CD4-positive, alpha-beta T cell treated with Interleukin-6 for 4 hours (primary cell): ENCODE results near the gene ZSCAN16.
A peak's percentile ranks its signal among the peaks of the same experiment; 100 is the strongest.
"Not testable (repeated sequence)": the region's sequence is repeated elsewhere in the genome, so short reads cannot be mapped to it uniquely, and the experiment has no call there.

Experiments used
- DNase-seq: peaks from one replicate; pipeline ENCODE4 v3.0.0-alpha.2; 2020; ENCODE audit warnings: mixed read lengths

Gene ZSCAN16

GRCh38 chr6:28124350-28124970 lies at the start of gene ZSCAN16:
Gene ZSCAN16, plus strand, starts transcription at chr6:28124609. Its CDS starts 835 bp downstream, at chr6:28125444.
- peak; percentile 79 for DNase-seq

GRCh38 chr6:28078050-28078449 lies 46.4 kb upstream of the ZSCAN16 start:
- no peak for DNase-seq

DNA sequence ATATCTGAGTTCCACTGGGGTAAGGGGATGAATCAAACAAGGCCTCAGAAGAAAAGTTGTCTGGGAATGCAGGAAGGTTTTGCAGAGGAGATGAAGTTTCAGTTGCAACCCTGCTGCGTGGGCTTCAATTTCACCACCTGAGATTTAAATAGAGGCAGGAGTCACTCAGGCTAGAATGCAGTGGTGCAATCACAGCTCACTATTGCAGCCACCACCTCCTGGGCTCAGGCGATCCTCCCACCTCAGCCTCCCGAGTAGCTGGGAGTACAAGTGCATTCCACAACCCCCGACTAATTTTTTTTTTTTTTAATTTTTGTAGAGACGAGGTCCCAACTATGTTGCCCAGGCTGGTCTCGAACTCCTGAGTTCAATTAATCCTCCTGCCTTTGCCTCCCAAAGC lies 45.6 kb upstream of the ZSCAN16 start:
- DNase-seq = no peak

DNA sequence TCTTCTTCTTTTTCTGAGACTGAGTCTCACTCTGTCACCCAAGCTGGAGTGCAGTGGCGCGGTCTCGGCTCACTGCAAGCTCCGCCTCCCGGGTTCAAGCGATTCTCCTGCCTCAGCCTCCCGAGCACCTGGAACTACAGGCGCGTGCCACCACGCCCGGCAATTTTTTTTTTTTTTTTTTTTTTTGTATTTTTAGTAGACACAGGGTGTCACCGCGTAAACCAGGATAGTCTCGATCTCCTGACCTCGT lies 44.1 kb upstream of the ZSCAN16 start, which contains the start of gene ZNF165:
Gene ZNF165, plus strand, starts transcription at position 188 of the 250 bp plus-strand sequence. CDS start 4,913 bp downstream, outside the sequence.
- not testable (repeated sequence) for DNase-seq

- DNase-seq = peak; percentile 88
These were observed 43.6 kb upstream of the ZSCAN16 start for GRCh38 chr6:28080631-28081485.

DNA sequence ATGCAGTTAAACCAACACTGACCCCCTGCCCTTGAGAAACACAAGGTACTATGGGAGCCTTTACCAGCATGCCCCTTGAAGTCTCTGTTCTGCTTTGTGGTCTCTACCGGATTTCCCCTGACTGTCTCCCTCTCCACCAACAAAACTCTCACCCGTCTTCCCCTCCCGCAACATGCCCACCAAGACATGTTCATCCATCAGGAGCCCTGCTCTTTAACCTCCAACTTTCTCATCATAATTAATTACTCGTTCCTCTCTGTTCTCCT lies 43.0 kb upstream of the ZSCAN16 start:
- DNase-seq = peak; percentile 18

GRCh38 chr6:28082939-28083338 lies 41.5 kb upstream of the ZSCAN16 start:
- DNase-seq = no peak

DNA sequence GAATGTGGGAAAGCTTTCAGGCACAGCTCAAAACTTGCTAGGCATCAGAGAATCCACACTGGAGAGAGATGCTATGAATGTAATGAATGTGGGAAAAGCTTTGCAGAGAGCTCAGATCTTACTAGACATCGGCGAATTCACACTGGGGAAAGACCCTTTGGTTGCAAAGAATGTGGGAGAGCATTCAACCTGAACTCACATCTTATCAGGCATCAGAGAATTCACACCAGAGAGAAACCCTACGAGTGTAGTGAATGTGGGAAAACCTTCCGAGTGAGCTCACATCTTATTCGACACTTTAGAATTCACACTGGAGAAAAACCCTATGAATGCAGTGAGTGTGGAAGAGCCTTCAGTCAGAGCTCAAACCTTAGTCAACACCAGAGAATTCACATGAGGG lies 35.4 kb upstream of the ZSCAN16 start:
- no peak for DNase-seq

- DNase-seq = no peak
These were observed 33.4 kb upstream of the ZSCAN16 start for GRCh38 chr6:28090917-28091586.

DNA sequence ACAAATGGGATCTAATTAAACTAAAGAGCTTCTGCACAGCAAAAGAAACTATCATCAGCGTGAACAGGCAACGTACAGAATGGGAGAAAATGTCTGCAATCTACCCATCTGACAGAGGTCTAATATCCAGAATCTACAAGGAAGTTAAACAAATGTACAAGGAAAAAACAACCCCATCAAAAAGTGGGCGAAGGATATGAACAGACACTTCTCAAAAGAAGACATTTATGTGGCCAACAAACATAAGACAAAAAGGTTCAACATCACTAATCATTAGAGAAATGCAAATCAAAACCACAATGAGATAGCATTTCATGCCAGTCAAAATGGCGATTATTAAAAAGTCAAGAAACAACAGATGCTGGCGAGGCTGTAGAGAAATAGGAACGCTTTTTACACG lies 22.2 kb upstream of the ZSCAN16 start:
- DNase-seq = not testable (repeated sequence)

- not testable (repeated sequence) for DNase-seq
These were observed 21.7 kb upstream of the ZSCAN16 start for GRCh38 chr6:28102699-28103098.

- DNase-seq = peak; percentile 86
These were observed 19.8 kb upstream of the ZSCAN16 start for GRCh38 chr6:28104392-28105244.

- DNase-seq = no peak
These were observed 19.2 kb upstream of the ZSCAN16 start for GRCh38 chr6:28105245-28105639.

- DNase-seq = no peak
These were observed 16.9 kb upstream of the ZSCAN16 start for GRCh38 chr6:28107506-28107905.

DNA sequence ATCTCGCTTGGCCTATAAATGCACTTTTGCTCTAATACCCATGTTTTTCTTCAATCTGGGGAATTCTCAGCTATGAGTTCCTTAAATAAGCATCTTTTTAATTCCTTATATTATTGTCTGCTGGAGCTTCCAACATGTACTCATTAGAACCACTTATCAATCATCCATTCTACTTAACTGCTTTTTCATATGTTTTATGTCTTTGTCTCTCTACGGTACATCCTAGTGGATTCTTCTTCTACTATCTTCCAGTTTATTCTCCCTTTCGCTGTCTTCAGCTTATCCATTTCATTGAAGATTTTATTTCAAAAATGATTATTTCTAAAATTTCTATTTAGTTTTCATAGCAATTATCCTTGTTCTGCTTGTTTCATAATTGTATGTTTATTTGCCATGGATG lies 12.4 kb upstream of the ZSCAN16 start:
- DNase-seq = no peak

DNA sequence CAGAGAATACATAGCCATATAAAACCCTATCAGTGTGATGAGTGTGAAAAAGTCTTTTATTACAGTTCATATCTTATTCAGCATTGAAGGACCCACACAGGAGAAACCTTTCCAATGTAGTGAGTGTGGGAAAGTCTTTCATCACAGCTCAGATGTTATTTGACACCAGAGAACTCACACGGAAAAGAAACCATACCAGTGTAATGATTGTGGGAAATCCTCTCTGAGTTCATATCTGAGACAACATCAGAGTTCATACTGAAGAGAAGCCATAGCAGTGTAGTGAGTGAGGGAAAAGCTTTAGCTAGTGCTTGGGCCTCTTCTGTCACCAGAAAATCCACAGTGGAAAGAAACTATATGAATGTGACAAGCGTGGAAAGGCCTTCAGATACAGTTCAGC lies 8.6 kb upstream of the ZSCAN16 start:
- DNase-seq = no peak

GRCh38 chr6:28117386-28118050 lies 6.9 kb upstream of the ZSCAN16 start:
- no peak for DNase-seq

DNA sequence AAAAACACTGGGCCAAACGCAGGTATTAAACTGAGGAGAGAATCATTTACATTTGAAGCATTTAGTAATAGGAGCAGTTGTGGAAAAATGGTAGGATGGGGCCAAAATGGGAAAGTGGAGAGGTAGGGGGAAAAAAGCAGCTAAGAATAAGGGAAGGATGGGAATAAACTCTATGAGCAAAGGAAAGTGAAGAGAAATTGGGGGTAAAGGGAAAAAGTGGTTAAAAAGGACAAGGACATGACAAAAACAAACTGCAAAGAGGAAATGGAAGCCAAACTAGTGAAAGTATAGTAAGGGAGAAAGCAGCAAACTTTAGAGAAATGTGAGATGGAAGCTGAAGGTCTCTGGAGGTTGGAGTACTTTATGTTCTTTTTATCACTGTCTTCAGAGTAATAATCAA lies 6.2 kb upstream of the ZSCAN16 start:
- no peak for DNase-seq

DNA sequence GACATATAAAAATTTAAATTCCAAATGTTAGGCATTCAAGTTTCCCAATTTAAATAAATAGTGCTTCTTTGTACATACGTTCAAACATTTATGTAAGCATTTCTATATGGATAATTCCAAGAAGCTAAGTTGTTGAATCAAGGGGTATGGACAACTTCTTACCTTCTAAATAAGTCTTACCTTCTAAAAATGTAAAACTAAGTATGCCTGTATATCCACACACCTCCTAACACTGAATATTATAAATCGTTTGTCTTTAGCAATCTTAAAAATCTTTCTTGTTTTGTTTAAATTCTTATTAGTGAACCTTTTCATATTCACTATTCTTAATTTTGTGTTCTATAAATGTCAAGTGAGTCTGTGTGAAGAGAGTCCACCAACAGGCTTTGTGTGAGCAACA lies 2.5 kb upstream of the ZSCAN16 start:
- DNase-seq = no peak

DNA sequence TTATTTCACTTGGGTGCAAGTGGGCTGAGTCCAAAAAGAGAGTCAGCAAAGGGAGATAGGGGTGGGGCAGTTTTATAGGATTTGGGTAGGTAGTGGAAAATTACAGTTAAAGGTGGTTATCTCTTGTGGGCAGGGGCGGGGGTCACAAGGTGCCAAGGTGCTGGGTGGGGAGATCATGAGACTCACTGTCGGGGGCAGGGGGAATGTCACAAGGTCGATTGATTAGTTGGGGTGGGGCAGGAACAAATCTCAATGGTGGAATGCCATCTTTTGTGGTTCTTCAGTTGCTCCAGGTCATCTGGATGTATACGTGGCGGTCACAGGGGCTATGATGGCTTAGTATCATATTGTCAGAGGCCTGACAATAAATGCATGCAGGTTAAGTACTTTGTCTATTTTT lies 2.1 kb upstream of the ZSCAN16 start:
- DNase-seq = not testable (repeated sequence)

GRCh38 chr6:28124971-28125353 lies 553 bp downstream of the ZSCAN16 start:
- no peak for DNase-seq

- DNase-seq = no peak
These were observed 992 bp downstream of the ZSCAN16 start for GRCh38 chr6:28125401-28125800.

GRCh38 chr6:28134015-28134414 lies 9.6 kb downstream of the ZSCAN16 start:
- peak; percentile 31 for DNase-seq
